Measurements from ENCODE around the gene ANXA2. TPM values are rescaled to one million over a fixed set of nuclear protein-coding genes. Genes with fewer than 3 reads are reported as not detected.
A peak's percentile ranks its signal among the peaks of the same experiment; 100 is the strongest.

ANXA2 gene
- total and polyA plus RNA-seq, 2 experiments from 2014 or later: 202 to 225 TPM

DNA sequence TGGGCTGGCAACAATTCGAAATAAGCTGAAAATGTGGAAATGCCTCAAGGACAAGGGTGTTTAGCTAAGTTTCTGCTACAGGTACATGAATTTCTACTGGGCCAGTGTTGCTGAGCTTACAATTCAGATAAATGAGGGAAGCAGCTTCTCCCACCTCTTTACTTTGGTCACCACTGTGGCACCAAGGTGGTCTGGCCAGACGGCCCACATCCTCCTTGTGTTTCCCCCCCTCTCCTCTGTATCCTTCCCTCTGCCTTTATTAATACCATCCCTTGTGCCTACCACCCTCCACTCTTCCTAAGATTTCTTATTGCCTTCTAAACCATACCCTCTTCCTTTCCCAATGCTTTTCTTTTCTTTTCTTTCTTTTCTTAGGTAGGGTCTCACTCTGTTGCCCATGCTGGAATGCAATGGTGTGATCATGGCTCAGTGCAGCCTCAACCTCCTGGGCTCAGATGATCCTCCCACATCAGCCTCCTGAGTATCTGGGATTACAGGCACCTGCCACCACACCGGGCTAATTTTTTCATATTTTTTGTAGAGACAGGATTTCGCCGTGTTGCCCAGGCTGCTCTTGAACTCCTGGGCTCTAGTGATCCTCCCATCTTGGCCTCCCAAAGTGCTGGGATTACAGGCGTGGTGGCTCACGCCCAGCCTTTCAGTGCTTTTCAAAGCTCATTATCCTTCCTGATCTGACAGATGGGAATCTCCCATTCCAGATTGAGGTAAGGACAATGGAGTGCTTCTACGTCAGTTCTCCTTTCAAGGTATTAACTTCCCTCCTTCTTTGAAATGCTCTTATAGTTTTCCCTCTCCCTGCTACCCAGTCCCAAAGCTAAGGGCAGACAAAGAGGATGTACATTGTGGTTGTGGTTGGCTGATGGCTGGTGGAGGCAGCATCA is 14.8 kb downstream of the ANXA2 start:
- Histone ChIP-seq H4K20me1 (replicated peaks; ENCODE audit: insufficient read depth) (peaks cover 27% of the 10 kb centered on the region), H3K27ac (ENCODE audit: low read depth) (no peak overlapping the region), H2AFZ (no peak overlapping the region), H3K36me3 (ENCODE audit: insufficient read depth) (peaks cover 8% of the 10 kb centered on the region; the same call in 1 of the 2 replicates), H3K4me1 (ENCODE audit: insufficient read depth) (no peaks in the 10 kb centered on the region), H3K9me2 (ENCODE audit: insufficient read depth) (no peaks in the 10 kb centered on the region), H3K79me2 (replicated peaks; ENCODE audit: insufficient read depth) (peaks cover 26% of the 10 kb centered on the region), H3K4me2 (no peak overlapping the region), H3K4me3 (no peak overlapping the region), H3F3A (replicated peaks; ENCODE audit: low read depth) (no peaks in the 10 kb centered on the region), H3K27me3 (ENCODE audit: insufficient read depth) (no peaks in the 10 kb centered on the region)
- Mint-ChIP-seq H3K4me3 (no peak overlapping the region), H3K27me3 (ENCODE audit: insufficient read depth, low read depth, poor library complexity) (peaks cover 3% of the 10 kb centered on the region), H3K36me3 (ENCODE audit: low read depth) (no peaks in the 10 kb centered on the region), H3K4me1 (no peaks in the 10 kb centered on the region), H3K27ac (no peak overlapping the region), H3K9me3 (no peaks in the 10 kb centered on the region; the same call in 2 of the 3 replicates)
- ATAC-seq (no peak), DNase-seq (ENCODE audit: low spot score) (no peak)
- TF ChIP-seq CREB1 (CRISPR knock-in tag; IDR thresholded peaks at IDR 0.05; ENCODE audit: low read depth): no peak

DNA sequence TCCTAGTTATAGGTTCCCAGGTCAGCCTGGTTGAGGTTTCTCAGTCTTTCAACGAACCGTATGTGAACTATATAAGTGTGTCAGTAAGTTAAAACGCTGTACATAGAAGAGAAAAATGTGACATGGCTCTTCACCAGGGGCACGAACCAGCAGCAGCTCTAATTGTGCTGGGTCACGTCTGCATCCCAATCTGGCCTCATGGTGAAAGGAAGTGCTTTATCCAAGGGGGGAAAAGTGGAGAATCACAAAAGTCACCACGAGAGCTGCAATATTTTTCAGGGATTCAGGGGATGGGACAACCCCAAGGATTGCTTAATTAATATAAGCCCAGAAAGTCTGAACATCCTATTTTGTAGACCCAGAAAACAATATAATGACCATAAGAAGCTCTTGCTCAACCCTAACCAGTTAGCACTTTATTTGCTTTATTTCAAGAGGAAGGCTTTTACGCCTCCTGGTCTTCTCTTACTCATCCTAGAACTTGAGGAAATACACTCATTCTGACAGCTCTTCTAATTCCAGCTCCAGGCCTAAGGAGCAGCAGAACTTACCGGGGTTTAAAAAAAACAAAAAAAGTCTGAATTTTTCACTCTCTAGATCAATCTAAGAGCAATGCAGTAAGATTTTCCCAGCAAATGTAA is 16.5 kb downstream of the ANXA2 start:
- Histone ChIP-seq H3K4me1 (ENCODE audit: insufficient read depth) (no peaks in the 10 kb centered on the region), H3K36me3 (ENCODE audit: insufficient read depth) (peaks cover 8% of the 10 kb centered on the region; the same call in 1 of the 2 replicates), H3K4me2 (no peak overlapping the region), H3K27ac (ENCODE audit: low read depth) (no peak overlapping the region), H3K27me3 (ENCODE audit: insufficient read depth) (no peaks in the 10 kb centered on the region), H3K4me3 (no peak overlapping the region), H2AFZ (no peak overlapping the region), H4K20me1 (replicated peaks; ENCODE audit: insufficient read depth) (peaks cover 18% of the 10 kb centered on the region), H3F3A (replicated peaks; ENCODE audit: low read depth) (no peaks in the 10 kb centered on the region), H3K9me2 (ENCODE audit: insufficient read depth) (no peaks in the 10 kb centered on the region), H3K79me2 (replicated peaks; ENCODE audit: insufficient read depth) (peaks cover 8% of the 10 kb centered on the region; the same call in 1 of the 2 replicates)
- H3K36me3 Mint-ChIP-seq (ENCODE audit: low read depth): no peaks in the 10 kb centered on the region
- H3K9me3 Mint-ChIP-seq: no peaks in the 10 kb centered on the region; the same call in 2 of the 3 replicates
- H3K4me3 Mint-ChIP-seq: no peak overlapping the region
- no peak overlapping the region for H3K27ac Mint-ChIP-seq
- no peak for TF ChIP-seq NANOG (IDR thresholded peaks at IDR 0.05; ENCODE audit: borderline replicate concordance)
- TF ChIP-seq ZNF331 (CRISPR knock-in tag; IDR thresholded peaks at IDR 0.05; ENCODE audit: low read depth): no peak
- H3K4me1 Mint-ChIP-seq: no peaks in the 10 kb centered on the region
- no peak for ATAC-seq
- no peak for DNase-seq (ENCODE audit: low spot score)
- peaks cover 3% of the 10 kb centered on the region for H3K27me3 Mint-ChIP-seq (ENCODE audit: insufficient read depth, low read depth, poor library complexity)

DNA sequence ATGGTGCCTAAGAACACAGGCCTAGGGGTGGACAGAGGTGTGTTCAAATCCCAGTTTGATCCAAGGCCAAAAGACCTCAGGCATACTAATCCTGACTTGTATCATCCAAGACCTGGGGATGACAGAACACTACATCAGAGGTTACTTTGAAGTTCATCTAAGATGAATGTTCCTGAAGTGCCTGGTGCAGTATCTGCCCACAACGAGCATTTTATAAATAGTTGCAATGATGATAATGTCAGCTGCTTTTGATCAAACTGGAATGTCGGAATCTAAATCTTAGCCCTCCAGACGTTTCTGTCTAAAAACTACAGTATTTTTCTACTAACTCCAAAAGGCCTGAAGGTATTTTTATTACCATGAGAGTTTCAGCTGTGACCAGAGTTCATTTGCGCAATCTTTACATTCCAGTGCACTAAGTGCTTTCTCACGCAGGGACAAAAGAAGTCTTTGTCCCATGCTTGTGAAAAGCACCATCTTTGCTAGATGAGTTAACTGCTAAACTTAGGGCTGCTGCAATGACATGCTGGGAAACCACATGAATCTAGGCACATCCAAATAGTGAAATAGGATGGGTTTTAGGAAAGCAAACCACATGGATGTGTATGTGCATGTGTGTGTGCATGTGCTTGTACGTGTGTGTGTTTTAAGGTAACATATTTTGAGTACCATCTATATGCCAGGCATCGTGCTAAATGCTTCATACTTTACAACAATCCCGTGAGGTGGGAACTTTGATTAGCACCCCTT is 18.1 kb downstream of the ANXA2 start:
- H3K27me3 Mint-ChIP-seq (ENCODE audit: insufficient read depth, low read depth, poor library complexity): peaks cover 3% of the 10 kb centered on the region
- no peaks in the 10 kb centered on the region for H3K9me2 ChIP-seq (ENCODE audit: insufficient read depth)
- no peaks in the 10 kb centered on the region for H3K27me3 ChIP-seq (ENCODE audit: insufficient read depth)
- H3K4me1 ChIP-seq (ENCODE audit: insufficient read depth): peaks cover 10% of the 10 kb centered on the region
- peaks cover 12% of the 10 kb centered on the region for H3K4me1 Mint-ChIP-seq
- H3K9me3 Mint-ChIP-seq: no peaks in the 10 kb centered on the region; the same call in 2 of the 3 replicates
- no peak overlapping the region for H3K4me3 ChIP-seq
- ATAC-seq: no peak
- H3K4me2 ChIP-seq: no peak overlapping the region
- no peak overlapping the region for H3K27ac ChIP-seq (ENCODE audit: low read depth)
- no peak overlapping the region for H3K27ac Mint-ChIP-seq
- no peaks in the 10 kb centered on the region for H3K36me3 Mint-ChIP-seq (ENCODE audit: low read depth)
- H3F3A ChIP-seq (replicated peaks; ENCODE audit: low read depth): no peaks in the 10 kb centered on the region
- H2AFZ ChIP-seq: no peak overlapping the region
- DNase-seq (ENCODE audit: low spot score): peak; percentile 30
- no peak overlapping the region for H3K4me3 Mint-ChIP-seq
- H4K20me1 ChIP-seq (replicated peaks; ENCODE audit: insufficient read depth): peaks cover 7% of the 10 kb centered on the region; the same call in 1 of the 2 replicates
- H3K36me3 ChIP-seq (ENCODE audit: insufficient read depth): peaks cover 4% of the 10 kb centered on the region; the same call in 1 of the 2 replicates
- no peaks in the 10 kb centered on the region for H3K79me2 ChIP-seq (replicated peaks; ENCODE audit: insufficient read depth)
- TF ChIP-seq, protein P1, sequence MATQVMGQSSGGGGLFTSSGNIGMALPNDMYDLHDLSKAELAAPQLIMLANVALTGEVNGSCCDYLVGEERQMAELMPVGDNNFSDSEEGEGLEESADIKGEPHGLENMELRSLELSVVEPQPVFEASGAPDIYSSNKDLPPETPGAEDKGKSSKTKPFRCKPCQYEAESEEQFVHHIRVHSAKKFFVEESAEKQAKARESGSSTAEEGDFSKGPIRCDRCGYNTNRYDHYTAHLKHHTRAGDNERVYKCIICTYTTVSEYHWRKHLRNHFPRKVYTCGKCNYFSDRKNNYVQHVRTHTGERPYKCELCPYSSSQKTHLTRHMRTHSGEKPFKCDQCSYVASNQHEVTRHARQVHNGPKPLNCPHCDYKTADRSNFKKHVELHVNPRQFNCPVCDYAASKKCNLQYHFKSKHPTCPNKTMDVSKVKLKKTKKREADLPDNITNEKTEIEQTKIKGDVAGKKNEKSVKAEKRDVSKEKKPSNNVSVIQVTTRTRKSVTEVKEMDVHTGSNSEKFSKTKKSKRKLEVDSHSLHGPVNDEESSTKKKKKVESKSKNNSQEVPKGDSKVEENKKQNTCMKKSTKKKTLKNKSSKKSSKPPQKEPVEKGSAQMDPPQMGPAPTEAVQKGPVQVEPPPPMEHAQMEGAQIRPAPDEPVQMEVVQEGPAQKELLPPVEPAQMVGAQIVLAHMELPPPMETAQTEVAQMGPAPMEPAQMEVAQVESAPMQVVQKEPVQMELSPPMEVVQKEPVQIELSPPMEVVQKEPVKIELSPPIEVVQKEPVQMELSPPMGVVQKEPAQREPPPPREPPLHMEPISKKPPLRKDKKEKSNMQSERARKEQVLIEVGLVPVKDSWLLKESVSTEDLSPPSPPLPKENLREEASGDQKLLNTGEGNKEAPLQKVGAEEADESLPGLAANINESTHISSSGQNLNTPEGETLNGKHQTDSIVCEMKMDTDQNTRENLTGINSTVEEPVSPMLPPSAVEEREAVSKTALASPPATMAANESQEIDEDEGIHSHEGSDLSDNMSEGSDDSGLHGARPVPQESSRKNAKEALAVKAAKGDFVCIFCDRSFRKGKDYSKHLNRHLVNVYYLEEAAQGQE (IDR thresholded peaks at IDR 0.05; ENCODE audit: unreplicated experiment): no peak
- TF ChIP-seq EZH2phosphoT487 (IDR thresholded peaks at IDR 0.05; ENCODE audit: unreplicated experiment): no peak

Measured in GM23338 (cell line).